H1 (cell line): Measurements from ENCODE around the gene CDC27. TPM values are rescaled to one million over a fixed set of nuclear protein-coding genes. Genes with fewer than 3 reads are reported as not detected.

Experiments
- CTCF ChIA-PET: fragments of 300-600 bp; sonication (Branson Sonifier 250); formaldehyde crosslinking; loops from one replicate; lab custom pipeline; 2021; ENCODE audit not compliant: partially characterized antibody; lab: Charles Lee
- POLR2A ChIA-PET: fragments of 300-600 bp; sonication (Branson Sonifier 250); formaldehyde crosslinking; loops from one replicate; lab custom pipeline; 2021; ENCODE audit warnings: inconsistent platforms; ENCODE audit not compliant: partially characterized antibody; lab: Charles Lee
- DNase-seq, 2 experiments: peaks; one replicate each; pipeline versions ENCODE4 v3.0.0 to v3.0.0-alpha.2; 2010 to 2022; ENCODE audit warnings: low spot score in 2 of 2, low read depth in 1 of 2, mixed read lengths in 1 of 2
- FAIRE-seq: peaks from 2 replicates; lab custom pipeline; 2011; peaks lifted over from hg19 to GRCh38; lab: Jason Lieb, UNC
- H2AFZ ChIP-seq: 2 replicates; pipeline ENCODE4 v1.8.1; 2012; ENCODE audit warnings: low read length, inconsistent platforms
- H2AK5ac ChIP-seq: 2 replicates; pipeline ENCODE4 v1.6.1; 2013; ENCODE audit warnings: low read depth, low read length
- H2BK120ac ChIP-seq: replicated peaks from 2 replicates; pipeline ENCODE3; 2013; ENCODE audit warnings: low read depth, low read length, inconsistent platforms
- H2BK12ac ChIP-seq: 2 replicates; pipeline ENCODE4 v1.6.1; 2013; ENCODE audit warnings: low read depth, low read length
- H2BK15ac ChIP-seq: 2 replicates; pipeline ENCODE4 v1.6.1; 2013; ENCODE audit warnings: low read length
- H2BK20ac ChIP-seq: 2 replicates; pipeline ENCODE4 v1.6.1; 2013; ENCODE audit warnings: low read length
- H2BK5ac ChIP-seq: 2 replicates; pipeline ENCODE4 v1.6.1; 2013; ENCODE audit warnings: low read depth, low read length
- H3K14ac ChIP-seq: 2 replicates; pipeline ENCODE4 v1.6.1; 2013; ENCODE audit warnings: inconsistent platforms; ENCODE audit not compliant: insufficient read length
- H3K18ac ChIP-seq: 2 replicates; pipeline ENCODE4 v1.6.1; 2013; ENCODE audit warnings: low read length; ENCODE audit errors: extremely low read depth
- H3K23ac ChIP-seq: 2 replicates; pipeline ENCODE4 v1.6.1; 2013; ENCODE audit warnings: inconsistent platforms; ENCODE audit not compliant: insufficient read length
- H3K23me2 ChIP-seq: 2 replicates; pipeline ENCODE4 v1.6.1; 2013; ENCODE audit warnings: low read depth, low read length
- H3K27ac ChIP-seq: 2 replicates; pipeline ENCODE4 v1.6.1; 2011; ENCODE audit warnings: low read depth, low read length, inconsistent platforms
- H3K27me3 ChIP-seq, 4 experiments: replicated peaks in 1 of 4; 1 replicate in 1 of 4; 2 replicates in 3 of 4; pipeline versions ENCODE4 v1.6.1 to v1.8.1; 2011 to 2013; ENCODE audit warnings: low read length in 3 of 4, mild to moderate bottlenecking in 3 of 4, inconsistent platforms in 2 of 4, mixed read lengths in 2 of 4, moderate library complexity in 1 of 4; ENCODE audit not compliant: control insufficient read depth in 3 of 4, insufficient read depth in 3 of 4; ENCODE audit errors: extremely low read depth in 1 of 4
- H3K36me3 ChIP-seq, 4 experiments: 2 replicates each; pipeline versions ENCODE4 v1.6.1 to v1.8.1; 2011 to 2013; ENCODE audit warnings: mild to moderate bottlenecking in 4 of 4, low read length in 3 of 4, moderate library complexity in 2 of 4, control low read depth in 1 of 4, inconsistent platforms in 1 of 4; ENCODE audit not compliant: insufficient read depth in 4 of 4, control insufficient read depth in 2 of 4
- H3K4ac ChIP-seq: replicated peaks from 2 replicates; pipeline ENCODE3; 2013; ENCODE audit warnings: low read length, low read depth, mixed read lengths, inconsistent platforms; ENCODE audit not compliant: insufficient read length
- H3K4me1 ChIP-seq, 4 experiments: replicated peaks in 1 of 4; 1 replicate in 1 of 4; 2 replicates in 3 of 4; pipeline versions ENCODE4 v1.6.1 to v1.8.1; 2011 to 2013; ENCODE audit warnings: low read length in 3 of 4, inconsistent platforms in 2 of 4, mixed read lengths in 1 of 4; ENCODE audit not compliant: insufficient read depth in 4 of 4, control insufficient read depth in 3 of 4
- H3K4me2 ChIP-seq, 2 experiments: 2 replicates each; pipeline versions ENCODE4 v1.6.1 to v1.8.1; 2011 to 2013; ENCODE audit warnings: low read depth in 2 of 2, low read length in 2 of 2, control low read depth in 1 of 2, inconsistent platforms in 1 of 2, mild to moderate bottlenecking in 1 of 2; ENCODE audit not compliant: insufficient read depth in 1 of 2
- H3K4me3 ChIP-seq, 4 experiments: fragments of 200-600, 300-600 bp in 1 of 4; sonication (generic), shearing (Covaris generic), sonication (Bioruptor Twin) in 1 of 4; 2 replicates each; pipeline versions ENCODE4 v1.5.1 to v1.8.1; 2011 to 2016; ENCODE audit warnings: low read length in 4 of 4, low read depth in 3 of 4, control low read depth in 2 of 4, inconsistent platforms in 2 of 4, mild to moderate bottlenecking in 2 of 4, mixed read lengths in 1 of 4, moderate library complexity in 1 of 4; ENCODE audit not compliant: insufficient read depth in 2 of 4; ENCODE audit errors: extremely low read depth in 1 of 4
- H3K56ac ChIP-seq: replicated peaks from 2 replicates; pipeline ENCODE3; 2013; ENCODE audit warnings: low read depth, mild to moderate bottlenecking, mixed read lengths, low read length, inconsistent platforms; ENCODE audit not compliant: insufficient read length
- H3K79me1 ChIP-seq: 2 replicates; pipeline ENCODE4 v1.6.1; 2013; ENCODE audit warnings: low read depth, low read length, control low read depth
- H3K79me2 ChIP-seq, 2 experiments: 2 replicates each; pipeline versions ENCODE4 v1.6.1 to v1.8.1; 2012 to 2013; ENCODE audit warnings: low read length in 2 of 2, mild to moderate bottlenecking in 2 of 2, inconsistent platforms in 1 of 2; ENCODE audit not compliant: insufficient read depth in 2 of 2, control insufficient read depth in 1 of 2
- H3K9ac ChIP-seq, 4 experiments: replicated peaks in 1 of 4; 1 replicate in 1 of 4; 2 replicates in 3 of 4; pipeline versions ENCODE4 v1.6.1 to v1.8.1; 2011 to 2013; ENCODE audit warnings: low read depth in 3 of 4, low read length in 3 of 4, control low read depth in 2 of 4, mild to moderate bottlenecking in 2 of 4, moderate library complexity in 2 of 4, inconsistent platforms in 1 of 4; ENCODE audit errors: extremely low read depth in 1 of 4
- H3K9me3 ChIP-seq, 2 experiments: 2 replicates each; pipeline versions ENCODE4 v1.6.1 to v1.8.1; 2012 to 2013; ENCODE audit warnings: mild to moderate bottlenecking in 2 of 2, moderate library complexity in 2 of 2, control low read depth in 1 of 2, inconsistent platforms in 1 of 2, low read depth in 1 of 2, low read length in 1 of 2, mixed read lengths in 1 of 2; ENCODE audit not compliant: insufficient read depth in 2 of 2
- H4K20me1 ChIP-seq, 2 experiments: replicated peaks in 1 of 2; 2 replicates each; pipeline versions ENCODE3 to v1.8.1; 2011 to 2013; ENCODE audit warnings: inconsistent platforms in 2 of 2, low read length in 2 of 2, mild to moderate bottlenecking in 1 of 2; ENCODE audit not compliant: insufficient read depth in 2 of 2, control insufficient read depth in 1 of 2
- H4K5ac ChIP-seq: 2 replicates; pipeline ENCODE4 v1.6.1; 2013; ENCODE audit warnings: low read length, low read depth, mixed read lengths, inconsistent platforms; ENCODE audit not compliant: insufficient read length
- H4K8ac ChIP-seq: 2 replicates; pipeline ENCODE4 v1.8.0; 2013; ENCODE audit warnings: mild to moderate bottlenecking, moderate library complexity, low read length, inconsistent platforms; ENCODE audit not compliant: insufficient read depth; ENCODE audit errors: extremely low read depth
- H4K91ac ChIP-seq: replicated peaks from 2 replicates; pipeline ENCODE3; 2013; ENCODE audit warnings: low read length, mixed read lengths, inconsistent platforms; ENCODE audit not compliant: insufficient read length
- ASH2L ChIP-seq: fragments of 200-600, 300-600 bp; sonication (generic); IDR thresholded peaks from one replicate; pipeline ENCODE4 v1.7.1; 2017; ENCODE audit warnings: low read length
- CBX5 ChIP-seq: fragments of 300-800, 300-1000 bp; sonication (generic); IDR thresholded peaks from 2 replicates; pipeline ENCODE4 v1.7.1; 2016; ENCODE audit warnings: antibody characterized with exemption, low read length, low read depth
- CREB1 ChIP-seq: IDR thresholded peaks from 2 replicates; pipeline ENCODE4 v1.6.1; 2012; ENCODE audit warnings: inconsistent platforms
- CTBP2 ChIP-seq: IDR thresholded peaks from 2 replicates; pipeline ENCODE4 v1.7.0; 2011; ENCODE audit warnings: borderline replicate concordance, mild to moderate bottlenecking, moderate library complexity, mixed read lengths, low read length; ENCODE audit not compliant: insufficient read depth, insufficient read length
- EP300 ChIP-seq, 2 experiments: IDR thresholded peaks; 1 replicate in 1 of 2; 2 replicates in 1 of 2; pipeline ENCODE4 v1.6.1; 2011 to 2012; ENCODE audit warnings: low read depth in 2 of 2, low read length in 2 of 2, mild to moderate bottlenecking in 2 of 2, borderline replicate concordance in 1 of 2, inconsistent platforms in 1 of 2, moderate library complexity in 1 of 2
- EZH2 ChIP-seq: fragments of 200-600 bp; sonication (generic); IDR thresholded peaks from 2 replicates; pipeline ENCODE4 v1.7.1; 2012; ENCODE audit warnings: low read depth, mild to moderate bottlenecking, moderate library complexity, low read length, inconsistent platforms; ENCODE audit not compliant: severe bottlenecking
- GABPA ChIP-seq: IDR thresholded peaks from 2 replicates; pipeline ENCODE4 v1.6.1; 2011; ENCODE audit warnings: mild to moderate bottlenecking, low read length, moderate library complexity, borderline replicate concordance; ENCODE audit not compliant: insufficient read depth
- HDAC6 ChIP-seq: IDR thresholded peaks from one replicate; pipeline ENCODE4 v1.7.1; 2012; ENCODE audit warnings: low read depth, mild to moderate bottlenecking, inconsistent platforms, low read length, moderate library complexity
- JUN ChIP-seq: IDR thresholded peaks from 2 replicates; pipeline ENCODE4 v1.6.1; 2011; ENCODE audit warnings: low read depth, mild to moderate bottlenecking, improper control_type of control experiment, low read length
- JUND ChIP-seq: IDR thresholded peaks from 2 replicates; pipeline ENCODE4 v1.6.1; 2011; ENCODE audit warnings: mild to moderate bottlenecking, improper control_type of control experiment, low read length
- NRF1 ChIP-seq: IDR thresholded peaks from 2 replicates; pipeline ENCODE4 v1.6.1; 2011; ENCODE audit warnings: mild to moderate bottlenecking, low read depth, low read length, improper control_type of control experiment
- RXRA ChIP-seq: IDR thresholded peaks from 2 replicates; pipeline ENCODE4 v1.6.1; 2011; ENCODE audit warnings: low read depth, mild to moderate bottlenecking, low read length, moderate library complexity; ENCODE audit not compliant: insufficient read depth
- SIX5 ChIP-seq: IDR thresholded peaks from 2 replicates; pipeline ENCODE4 v1.6.1; 2011; ENCODE audit warnings: mild to moderate bottlenecking, low read depth, low read length
- SP2 ChIP-seq: IDR thresholded peaks from 2 replicates; pipeline ENCODE4 v1.6.1; 2012; ENCODE audit warnings: mild to moderate bottlenecking, low read length, inconsistent platforms
- TCF12 ChIP-seq: IDR thresholded peaks from 2 replicates; pipeline ENCODE4 v1.6.1; 2011; ENCODE audit warnings: low read depth, mild to moderate bottlenecking, low read length
- WGBS, 2 experiments: shearing (Covaris generic) in 1 of 2; methylation state at CpG; one replicate each; pipeline versions ENCODE4 v1.1.6 to v1.1.7; 2013 to 2015; ENCODE audit warnings: low lambda C conversion rate in 2 of 2, mixed read lengths in 2 of 2, inconsistent platforms in 1 of 2, low coverage in 1 of 2, missing lambda C conversion rate in 1 of 2; ENCODE audit not compliant: insufficient replicate concordance in 2 of 2, insufficient coverage in 1 of 2, insufficient read length in 1 of 2; ENCODE audit errors: extremely low coverage in 1 of 2, missing lambda C conversion rate in 1 of 2; 5-methylcytosine and 5-hydroxymethylcytosine counted together
- polyA plus RNA-seq, 7 experiments: library from polyadenylated mRNA; depleted of rRNA in 3 of 7; stranded (reverse) in 5 of 7; unstranded in 2 of 7; fragments of >200 nt in 5 of 7; fragments of 200-250 nt in 2 of 7; gene quantifications; 1 replicate in 5 of 7; 2 replicates in 1 of 7; 4 replicates in 1 of 7; pipeline versions ENCODE4 v1.2.1 to v1.2.3, GENCODE V29; 2011 to 2013; ENCODE audit warnings: missing spikeins in 2 of 7, mixed read lengths in 2 of 7
- total RNA-seq: library from RNA; stranded (reverse); fragmentation: NEBNext Ultra II Directional; extraction: Animal tissue kit (Norgen Biotek cat#: 25700); gene quantifications from 2 replicates; pipeline ENCODE4 v1.2.1, GENCODE V29; 2021

CDC27 gene
- total and polyA plus RNA-seq, 2 of the 8 experiments (the other 6 are each of a cell fraction or from before 2014, with no cell fraction given), result 41.9 to 87.5 TPM

DNA sequence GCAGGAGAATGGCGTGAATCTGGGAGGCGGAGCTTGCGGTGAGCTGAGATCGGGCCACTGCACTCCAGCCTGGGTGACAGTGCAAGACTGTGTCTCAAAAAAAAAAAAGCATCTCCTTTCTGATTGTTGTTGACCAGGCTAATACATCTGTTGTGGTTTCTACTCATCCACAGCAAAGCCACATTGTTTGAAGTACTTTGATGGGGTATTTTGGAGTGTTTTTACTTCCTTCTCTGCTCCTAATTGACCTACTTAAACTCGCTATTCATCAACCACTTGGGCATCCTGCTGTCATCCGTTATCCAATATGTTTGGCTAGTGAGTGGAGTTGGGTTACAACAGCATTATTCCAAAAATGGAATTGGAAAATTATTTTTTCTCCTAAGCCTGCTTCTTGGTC, 3.5 kb upstream of the CDC27 start:
- no peak overlapping the region for H4K5ac ChIP-seq
- peaks cover 0 to 4% (median 0%) of the 10 kb centered on the region in 4 experiments; a peak in 2 of 7 replicates for H3K4me1 ChIP-seq
- no peak overlapping the region for H3K23ac ChIP-seq
- H3K79me1 ChIP-seq, result no peaks in the 10 kb centered on the region; the same call in 1 of the 2 replicates
- 93% methylated on average over 6 of the region's 6 CpGs; no CpG with 5 or more reads in 1 of the 2 experiments for WGBS, 2 experiments
- no peak overlapping the region for H2BK5ac ChIP-seq
- H3K36me3 ChIP-seq, result no peaks in the 10 kb centered on the region
- H3K4ac ChIP-seq, result no peak overlapping the region
- no peak overlapping the region for H2BK15ac ChIP-seq
- H3K27me3 ChIP-seq, result no peaks in the 10 kb centered on the region
- H3K18ac ChIP-seq, result no peak overlapping the region
- no peak overlapping the region for H3K4me3 ChIP-seq
- H2BK20ac ChIP-seq, result no peak overlapping the region
- no peak overlapping the region for H2AFZ ChIP-seq
- H3K27ac ChIP-seq, result no peak overlapping the region
- H3K9ac ChIP-seq, result no peak overlapping the region
- no peak overlapping the region for H3K56ac ChIP-seq
- H2BK12ac ChIP-seq, result no peak overlapping the region
- no peaks in the 10 kb centered on the region for H4K20me1 ChIP-seq
- no peak overlapping the region for H2AK5ac ChIP-seq
- H3K9me3 ChIP-seq, result no peaks in the 10 kb centered on the region
- no peak overlapping the region for H2BK120ac ChIP-seq
- ChIA-PET POLR2A (interaction anchor here (2.3 kb wide), 1 partner anchor 18 kb away, joined by 6 read pairs; no protein-coding TSS in a partner anchor), CTCF (no interaction called here)
- H4K91ac ChIP-seq, result no peak overlapping the region
- H4K8ac ChIP-seq, result no peak overlapping the region
- H3K14ac ChIP-seq, result no peak overlapping the region
- no peak overlapping the region for H3K4me2 ChIP-seq
- peaks cover 3% of the 10 kb centered on the region; the same call in 1 of the 2 replicates for H3K23me2 ChIP-seq
- DNase-seq, result no peak
- no peak for FAIRE-seq
- H3K79me2 ChIP-seq, result peaks cover 5 to 11% of the 10 kb centered on the region in 2 experiments
- no peak for TF ChIP-seq NRF1
- no peak for TF ChIP-seq RXRA
- no peak for TF ChIP-seq CTBP2
- TF ChIP-seq EP300 (IDR thresholded peaks at IDR 0.05; ENCODE audit: borderline replicate concordance in 1 of 2, low read depth in 2 of 2, low read length in 2 of 2), result no peak
- TF ChIP-seq GABPA, result no peak
- no peak for TF ChIP-seq CREB1
- TF ChIP-seq HDAC6, result no peak
- no peak for TF ChIP-seq EZH2
- TF ChIP-seq JUN, result no peak
- TF ChIP-seq JUND, result no peak
- TF ChIP-seq CBX5, result no peak
- no peak for TF ChIP-seq TCF12
- no peak for TF ChIP-seq SIX5
- TF ChIP-seq ASH2L, result no peak
- no peak for TF ChIP-seq SP2
